Right lobe of liver (tissue), 6 donors: ENCODE measurements around the gene HS3ST2. TPM values are rescaled to one million over a fixed set of nuclear protein-coding genes. Genes with fewer than 3 reads are reported as not detected.

ENCODE experiments used
- ATAC-seq, 4 donors: fragments of 200-7000 bp; cut with Tn5 transposase; one replicate each; pipeline ENCODE4 v1.9.1; 2020; ENCODE audit warnings: mild to moderate bottlenecking in 4 of 4, moderate library complexity in 4 of 4
- DNase-seq, 3 donors: peaks; one replicate each; pipeline ENCODE4 v3.0.0-alpha.2; 2020
- H3K27ac ChIP-seq, 3 donors: fragments of 200-600 bp; one replicate each; pipeline ENCODE4 v1.8.0; 2022
- H3K27me3 ChIP-seq, 2 donors: fragments of 200-600 bp; one replicate each; pipeline ENCODE4 v1.8.0; 2022
- H3K36me3 ChIP-seq, 4 donors: fragments of 200-600 bp; sonication (generic) in 1 of 4; one replicate each; pipeline versions ENCODE4 v1.5.1 to v1.8.0; 2017 to 2022; ENCODE audit warnings: control low read depth in 1 of 4
- H3K4me1 ChIP-seq, 4 donors: fragments of 200-600 bp; sonication (generic) in 1 of 4; one replicate each; pipeline versions ENCODE4 v1.5.1 to v1.8.0; 2017 to 2022; ENCODE audit warnings: control low read depth in 1 of 4
- H3K4me3 ChIP-seq, 3 donors: fragments of 200-600 bp; one replicate each; pipeline ENCODE4 v1.8.0; 2022
- H3K9me3 ChIP-seq, 4 donors: fragments of 200-600 bp; sonication (generic) in 1 of 4; one replicate each; pipeline versions ENCODE4 v1.5.1 to v1.8.0; 2017 to 2022; ENCODE audit warnings: control low read depth in 1 of 4
- POLR2A ChIP-seq: fragments of 450-650 bp; IDR thresholded peaks from one replicate; pipeline ENCODE4 v1.6.1; 2017; ENCODE audit warnings: antibody characterized with exemption, mild to moderate bottlenecking
- WGBS: methylation state at CpG from one replicate; pipeline ENCODE4 v1.1.6; 2018; ENCODE audit warnings: low coverage, low lambda C conversion rate; ENCODE audit not compliant: insufficient coverage; ENCODE audit errors: missing lambda C conversion rate; 5-methylcytosine and 5-hydroxymethylcytosine counted together
- intact Hi-C, 2 donors: fragments of 100-400 bp; cut with DNase I; formaldehyde crosslinking; loops; one replicate each; pipeline versions ENCODE4 v1.11.2 to v1.14.1; 2022
- total RNA-seq, 6 experiments: library from RNA; depleted of rRNA in 2 of 6; stranded (reverse); fragments of >200 nt in 2 of 6; fragmentation: NEBNext Ultra II Directional in 3 of 6; extraction: Animal tissue kit (Norgen Biotek cat#: 25700) in 3 of 6; gene quantifications; one replicate each; pipeline versions ENCODE4 v1.1.0 to v1.2.4, GENCODE V29; 2016 to 2023
- TF ChIP-seq, protein P1 (sequence below), 4 donors: fragments of 200-600 bp in 3 of 4; fragments of 450-650 bp in 1 of 4; IDR thresholded peaks; one replicate each; pipeline versions ENCODE4 v1.5.1 to v1.8.0; 2016 to 2022; ENCODE audit warnings: antibody characterized with exemption in 4 of 4, mild to moderate bottlenecking in 2 of 4
- donor health status: DM: no; HTN: yes; CAD: no.
- donor health status: DM: no; HTN: no; CAD: no.
- donor health status: DM: no; HTN: no; CAD: no.
- donor health status: DM: no; HTN: yes; CAD: no.
- donor health status: DM: no; HTN: yes; CAD: no.

Gene HS3ST2
- total RNA-seq, 6 experiments from 2014 or later = 0.21 to 3.2 (median 0.93) TPM; not detected in 1

- no peaks in the 10 kb centered on the region for H3K27me3 ChIP-seq
- no peaks in the 10 kb centered on the region for H3K9me3 ChIP-seq
- WGBS = 60% methylated on average over 5 of the region's 5 CpGs
- H3K4me3 ChIP-seq = no peak overlapping the region
- no peaks in the 10 kb centered on the region for H3K36me3 ChIP-seq
- DNase-seq = no peak
- intact Hi-C loops = no loop called here
- no peak for ATAC-seq
- H3K4me1 ChIP-seq = no peaks in the 10 kb centered on the region
- H3K27ac ChIP-seq = no peak overlapping the region
- TF ChIP-seq, protein P1, sequence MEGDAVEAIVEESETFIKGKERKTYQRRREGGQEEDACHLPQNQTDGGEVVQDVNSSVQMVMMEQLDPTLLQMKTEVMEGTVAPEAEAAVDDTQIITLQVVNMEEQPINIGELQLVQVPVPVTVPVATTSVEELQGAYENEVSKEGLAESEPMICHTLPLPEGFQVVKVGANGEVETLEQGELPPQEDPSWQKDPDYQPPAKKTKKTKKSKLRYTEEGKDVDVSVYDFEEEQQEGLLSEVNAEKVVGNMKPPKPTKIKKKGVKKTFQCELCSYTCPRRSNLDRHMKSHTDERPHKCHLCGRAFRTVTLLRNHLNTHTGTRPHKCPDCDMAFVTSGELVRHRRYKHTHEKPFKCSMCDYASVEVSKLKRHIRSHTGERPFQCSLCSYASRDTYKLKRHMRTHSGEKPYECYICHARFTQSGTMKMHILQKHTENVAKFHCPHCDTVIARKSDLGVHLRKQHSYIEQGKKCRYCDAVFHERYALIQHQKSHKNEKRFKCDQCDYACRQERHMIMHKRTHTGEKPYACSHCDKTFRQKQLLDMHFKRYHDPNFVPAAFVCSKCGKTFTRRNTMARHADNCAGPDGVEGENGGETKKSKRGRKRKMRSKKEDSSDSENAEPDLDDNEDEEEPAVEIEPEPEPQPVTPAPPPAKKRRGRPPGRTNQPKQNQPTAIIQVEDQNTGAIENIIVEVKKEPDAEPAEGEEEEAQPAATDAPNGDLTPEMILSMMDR (IDR thresholded peaks at IDR 0.05) = no peak
- no peak for TF ChIP-seq POLR2A
These were observed 54.7 kb downstream of the HS3ST2 start for GRCh38 chr16:22868593-22869224.

GRCh38 chr16:22871861-22872260 lies 57.9 kb downstream of the HS3ST2 start:
- Histone ChIP-seq H3K36me3 (no peaks in the 10 kb centered on the region), H3K27me3 (no peaks in the 10 kb centered on the region), H3K4me1 (no peaks in the 10 kb centered on the region), H3K4me3 (no peak overlapping the region), H3K9me3 (no peaks in the 10 kb centered on the region), H3K27ac (no peak overlapping the region)
- TF ChIP-seq POLR2A = no peak
- TF ChIP-seq, protein P1 (IDR thresholded peaks at IDR 0.05) = no peak
- DNase-seq (no peak), ATAC-seq (no peak)
- intact Hi-C loops = no loop called here
- 43% methylated on average over 4 of the region's 4 CpGs for WGBS

GRCh38 chr16:22874394-22874793 lies 60.4 kb downstream of the HS3ST2 start:
- no peak overlapping the region for H3K27ac ChIP-seq
- ATAC-seq = no peak
- no peaks in the 10 kb centered on the region for H3K27me3 ChIP-seq
- WGBS = 80% methylated on average over 2 of the region's 4 CpGs
- no peak for DNase-seq
- no peak overlapping the region for H3K4me3 ChIP-seq
- no peaks in the 10 kb centered on the region for H3K36me3 ChIP-seq
- H3K4me1 ChIP-seq = no peaks in the 10 kb centered on the region
- TF ChIP-seq, protein P1 (IDR thresholded peaks at IDR 0.05) = no peak
- TF ChIP-seq POLR2A = no peak
- intact Hi-C loops = no loop called here
- H3K9me3 ChIP-seq = no peaks in the 10 kb centered on the region

DNA sequence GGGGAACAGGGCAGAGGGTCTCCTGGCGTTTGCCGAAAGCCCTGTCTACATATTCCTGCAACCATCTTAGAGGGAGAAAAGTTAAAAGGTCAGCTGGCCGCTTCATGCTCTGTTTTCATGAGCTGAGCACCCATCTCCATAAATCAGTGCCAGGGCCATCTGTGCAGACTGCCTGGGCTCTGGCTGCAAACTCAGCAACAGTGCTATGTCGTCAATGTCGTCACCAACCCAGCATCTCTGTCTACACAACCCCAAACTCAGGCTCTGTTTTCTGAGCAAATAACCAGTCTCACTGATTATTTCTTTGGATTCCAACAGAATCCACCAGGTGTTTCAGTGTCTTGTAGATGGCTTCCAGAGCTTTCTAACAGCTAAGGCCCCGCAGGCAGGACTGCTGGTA lies 65.0 kb downstream of the HS3ST2 start:
- no peak for DNase-seq
- TF ChIP-seq, protein P1 (IDR thresholded peaks at IDR 0.05) = no peak
- TF ChIP-seq POLR2A = no peak
- 53% methylated on average over 4 of the region's 6 CpGs for WGBS
- intact Hi-C loops = no loop called here
- no peaks in the 10 kb centered on the region for H3K36me3 ChIP-seq
- H3K4me1 ChIP-seq = no peaks in the 10 kb centered on the region
- H3K27me3 ChIP-seq = no peaks in the 10 kb centered on the region
- ATAC-seq = no peak
- no peaks in the 10 kb centered on the region for H3K9me3 ChIP-seq
- no peak overlapping the region for H3K4me3 ChIP-seq
- H3K27ac ChIP-seq = no peak overlapping the region

DNA sequence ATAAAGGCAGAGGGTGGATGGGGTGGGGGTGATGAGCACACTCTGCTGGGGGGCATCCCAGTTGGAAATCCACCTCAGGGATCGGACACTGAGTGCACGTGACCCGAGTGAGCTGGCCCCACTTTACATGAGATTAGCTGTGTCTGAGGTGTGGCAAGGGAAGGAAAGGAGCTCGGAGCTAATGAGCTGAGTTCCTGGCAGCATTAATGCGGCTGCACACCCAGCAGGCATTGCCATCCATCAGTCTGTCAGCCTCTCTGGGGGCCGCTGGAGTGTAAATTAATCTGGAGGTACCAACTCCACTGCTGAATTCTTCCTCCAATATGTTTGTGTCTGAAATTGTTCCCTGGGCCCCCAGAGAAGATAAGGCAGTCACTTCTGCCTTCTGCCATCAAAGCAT lies 65.5 kb downstream of the HS3ST2 start:
- H3K27me3 ChIP-seq = no peaks in the 10 kb centered on the region
- ATAC-seq = no peak
- TF ChIP-seq, protein P1 (IDR thresholded peaks at IDR 0.05) = no peak
- TF ChIP-seq POLR2A = no peak
- H3K4me3 ChIP-seq = no peak overlapping the region
- DNase-seq = no peak
- no peak overlapping the region for H3K27ac ChIP-seq
- H3K4me1 ChIP-seq = no peaks in the 10 kb centered on the region
- H3K36me3 ChIP-seq = no peaks in the 10 kb centered on the region
- 20% methylated on average over 1 of the region's 6 CpGs for WGBS
- intact Hi-C loops = no loop called here
- H3K9me3 ChIP-seq = no peaks in the 10 kb centered on the region
